Neural progenitor cell (in vitro differentiated cells): ENCODE data around the gene CHTF8. TPM values are rescaled to one million over a fixed set of nuclear protein-coding genes. Genes with fewer than 3 reads are reported as not detected.

Source experiments
- DNase-seq: peaks from one replicate; pipeline ENCODE4 v3.0.0-alpha.2; 2016; ENCODE audit warnings: low spot score
- H2AFZ ChIP-seq: fragments of 200-600 bp; sonication (generic); replicated peaks from 2 replicates; pipeline ENCODE4 v1.6.1; 2016; ENCODE audit warnings: antibody characterized with exemption
- H3F3A ChIP-seq: fragments of 200-600 bp; sonication (generic); 2 replicates; pipeline ENCODE4 v1.6.1; 2016; ENCODE audit warnings: antibody characterized with exemption, low read depth
- H3K27ac ChIP-seq: fragments of 200-600 bp; sonication (generic); 2 replicates; pipeline ENCODE4 v1.5.1; 2016; ENCODE audit warnings: mild to moderate bottlenecking
- H3K27me3 ChIP-seq: fragments of 200-600 bp; sonication (generic); 2 replicates; pipeline ENCODE4 v1.6.1; 2016; ENCODE audit warnings: mild to moderate bottlenecking, moderate library complexity
- H3K36me3 ChIP-seq: fragments of 200-600 bp; sonication (generic); 2 replicates; pipeline ENCODE4 v1.5.1; 2016
- H3K4me1 ChIP-seq: fragments of 200-600 bp; sonication (generic); 2 replicates; pipeline ENCODE4 v1.6.1; 2016; ENCODE audit warnings: mixed run types
- H3K4me2 ChIP-seq: fragments of 200-600 bp; sonication (generic); 2 replicates; pipeline ENCODE4 v1.6.1; 2016
- H3K4me3 ChIP-seq: fragments of 200-600 bp; sonication (generic); 2 replicates; pipeline ENCODE4 v1.5.1; 2016
- H3K79me2 ChIP-seq: fragments of 200-600 bp; sonication (generic); 2 replicates; pipeline ENCODE4 v1.6.1; 2016; ENCODE audit warnings: low read depth
- H3K9ac ChIP-seq: fragments of 200-600 bp; sonication (generic); 2 replicates; pipeline ENCODE4 v1.6.1; 2016
- H3K9me3 ChIP-seq: fragments of 200-600 bp; sonication (generic); 2 replicates; pipeline ENCODE4 v1.5.1; 2016; ENCODE audit warnings: low read depth
- H4K20me1 ChIP-seq: fragments of 200-600 bp; sonication (generic); 2 replicates; pipeline ENCODE4 v1.6.1; 2016; ENCODE audit warnings: low read depth
- H3K27ac Mint-ChIP-seq: 3 replicates; pipeline ENCODE4 v1.8.0; 2021; ENCODE audit warnings: mixed read lengths
- H3K27me3 Mint-ChIP-seq: 2 replicates; pipeline ENCODE4 v1.8.0; 2022; ENCODE audit warnings: low read depth, mild to moderate bottlenecking, inconsistent platforms, moderate library complexity, mixed read lengths; ENCODE audit not compliant: insufficient read depth
- H3K36me3 Mint-ChIP-seq: 3 replicates; pipeline ENCODE4 v1.8.0; 2021; ENCODE audit warnings: mixed read lengths
- H3K4me1 Mint-ChIP-seq: 3 replicates; pipeline ENCODE4 v1.8.0; 2021; ENCODE audit warnings: mixed read lengths
- H3K4me3 Mint-ChIP-seq: 3 replicates; pipeline ENCODE4 v1.8.0; 2021; ENCODE audit warnings: mild to moderate bottlenecking, moderate library complexity, mixed read lengths
- H3K9me3 Mint-ChIP-seq: 3 replicates; pipeline ENCODE4 v1.8.0; 2020; ENCODE audit warnings: mixed read lengths
- CTCF ChIP-seq: fragments of 200-600 bp; sonication (generic); IDR thresholded peaks from 2 replicates; pipeline ENCODE4 v1.5.1; 2017; ENCODE audit warnings: antibody characterized with exemption, mild to moderate bottlenecking
- EZH2 ChIP-seq: fragments of 200-600 bp; sonication (generic); IDR thresholded peaks from 2 replicates; pipeline ENCODE4 v1.6.1; 2017; ENCODE audit warnings: antibody characterized with exemption, mild to moderate bottlenecking, moderate library complexity
- EZH2phosphoT487 ChIP-seq: fragments of 200-600 bp; sonication (generic); IDR thresholded peaks from 2 replicates; pipeline ENCODE4 v1.6.1; 2017; ENCODE audit warnings: antibody characterized with exemption
- total RNA-seq: library from RNA; depleted of rRNA; stranded (reverse); fragments of >200 nt; gene quantifications from 2 replicates; pipeline ENCODE4 v1.2.3, GENCODE V29; 2015; ENCODE audit warnings: low replicate concordance

The CHTF8 gene
- total RNA-seq, 1 donor from 2014 or later: 99.8 TPM

- H3K4me1 ChIP-seq: no peaks in the 10 kb centered on the region
- no peaks in the 10 kb centered on the region for H3K27me3 ChIP-seq
- no peak overlapping the region for H2AFZ ChIP-seq
- H3K9me3 ChIP-seq: no peaks in the 10 kb centered on the region
- no peak overlapping the region for H3K27ac ChIP-seq
- no peak for DNase-seq
- H3K4me1 Mint-ChIP-seq: no peaks in the 10 kb centered on the region
- no peak overlapping the region for H3K4me3 ChIP-seq
- no peaks in the 10 kb centered on the region for H4K20me1 ChIP-seq
- H3K27me3 Mint-ChIP-seq: no peaks in the 10 kb centered on the region
- H3K36me3 ChIP-seq: peaks cover 4% of the 10 kb centered on the region
- no peak overlapping the region for H3K9ac ChIP-seq
- no peak overlapping the region for H3K4me2 ChIP-seq
- no peak overlapping the region for H3K4me3 Mint-ChIP-seq
- TF ChIP-seq EZH2phosphoT487 (no peak), CTCF (no peak), EZH2 (no peak)
- peaks cover 27% of the 10 kb centered on the region for H3K36me3 Mint-ChIP-seq
- no peaks in the 10 kb centered on the region for H3K9me3 Mint-ChIP-seq
- H3F3A ChIP-seq: no peaks in the 10 kb centered on the region
- no peaks in the 10 kb centered on the region for H3K79me2 ChIP-seq
- no peak overlapping the region for H3K27ac Mint-ChIP-seq
These were observed 36.7 kb upstream of the CHTF8 start for GRCh38 chr16:69169051-69169450.

GRCh38 chr16:69166946-69167930 is 34.9 kb upstream of the CHTF8 start:
- no peak overlapping the region for H2AFZ ChIP-seq
- DNase-seq: no peak
- H3K4me2 ChIP-seq: no peak overlapping the region
- H3F3A ChIP-seq: no peaks in the 10 kb centered on the region
- H3K9me3 Mint-ChIP-seq: no peaks in the 10 kb centered on the region
- H3K4me3 Mint-ChIP-seq: no peak overlapping the region
- TF ChIP-seq EZH2 (no peak), CTCF (no peak), EZH2phosphoT487 (no peak)
- no peak overlapping the region for H3K27ac ChIP-seq
- no peaks in the 10 kb centered on the region for H3K27me3 ChIP-seq
- peaks cover 4% of the 10 kb centered on the region for H3K36me3 ChIP-seq
- H3K27ac Mint-ChIP-seq: no peak overlapping the region
- no peaks in the 10 kb centered on the region for H3K79me2 ChIP-seq
- H3K36me3 Mint-ChIP-seq: peaks cover 34% of the 10 kb centered on the region
- no peaks in the 10 kb centered on the region for H3K4me1 Mint-ChIP-seq
- no peaks in the 10 kb centered on the region for H4K20me1 ChIP-seq
- no peaks in the 10 kb centered on the region for H3K4me1 ChIP-seq
- no peak overlapping the region for H3K9ac ChIP-seq
- H3K9me3 ChIP-seq: no peaks in the 10 kb centered on the region
- no peaks in the 10 kb centered on the region for H3K27me3 Mint-ChIP-seq
- H3K4me3 ChIP-seq: no peak overlapping the region

GRCh38 chr16:69166221-69166833 is 33.9 kb upstream of the CHTF8 start:
- H3K9me3 ChIP-seq: no peaks in the 10 kb centered on the region
- H3K4me1 Mint-ChIP-seq: no peaks in the 10 kb centered on the region
- no peak overlapping the region for H2AFZ ChIP-seq
- H3K79me2 ChIP-seq: no peaks in the 10 kb centered on the region
- no peak overlapping the region for H3K4me3 Mint-ChIP-seq
- peaks cover 34% of the 10 kb centered on the region for H3K36me3 Mint-ChIP-seq
- H3F3A ChIP-seq: no peaks in the 10 kb centered on the region
- H3K4me3 ChIP-seq: no peak overlapping the region
- H3K9me3 Mint-ChIP-seq: no peaks in the 10 kb centered on the region
- H3K27me3 ChIP-seq: no peaks in the 10 kb centered on the region
- no peak overlapping the region for H3K27ac ChIP-seq
- DNase-seq: no peak
- no peak overlapping the region for H3K9ac ChIP-seq
- peaks cover 6% of the 10 kb centered on the region for H3K36me3 ChIP-seq
- no peaks in the 10 kb centered on the region for H3K27me3 Mint-ChIP-seq
- H3K4me1 ChIP-seq: no peaks in the 10 kb centered on the region
- no peak overlapping the region for H3K4me2 ChIP-seq
- H3K27ac Mint-ChIP-seq: no peak overlapping the region
- no peak for TF ChIP-seq CTCF
- TF ChIP-seq EZH2: no peak
- no peak for TF ChIP-seq EZH2phosphoT487
- H4K20me1 ChIP-seq: no peaks in the 10 kb centered on the region
